22Rv1 (cell line): ENCODE measurements around the gene TGFB2.

Source experiments
- H3K27ac ChIP-seq: fragments of 450-650 bp; 2 replicates; pipeline ENCODE4 v1.5.1; 2017
- ZFX ChIP-seq: fragments of 450-650 bp; IDR thresholded peaks from 2 replicates; pipeline ENCODE4 v1.6.1; 2017; ENCODE audit warnings: antibody characterized with exemption, borderline replicate concordance
- TF ChIP-seq, protein P1 (sequence below): fragments of 450-650 bp; IDR thresholded peaks from 2 replicates; pipeline ENCODE4 v1.5.1; 2017; ENCODE audit warnings: mild to moderate bottlenecking

Gene TGFB2

DNA sequence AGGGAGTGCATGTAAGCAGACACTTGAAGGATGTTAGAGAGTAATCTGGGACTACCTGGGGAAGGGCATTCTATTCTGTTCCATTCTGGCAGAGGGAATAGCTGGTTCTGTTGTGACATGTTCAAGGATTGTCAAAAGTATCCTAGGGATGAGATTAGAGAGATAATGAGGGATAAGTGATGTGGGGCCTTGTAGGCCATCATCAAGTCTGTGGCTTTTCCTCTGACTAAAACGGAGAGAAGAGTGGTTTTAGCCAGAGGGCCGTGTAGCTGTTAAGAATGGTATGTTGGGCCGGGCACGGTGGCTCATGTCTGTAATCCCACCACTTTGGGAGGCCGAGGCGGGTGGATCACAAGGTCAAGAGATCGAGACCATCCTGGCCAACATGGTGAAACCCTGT is 23.6 kb downstream of the TGFB2 start:
- H3K27ac ChIP-seq, result no peak overlapping the region
- TF ChIP-seq, protein P1, sequence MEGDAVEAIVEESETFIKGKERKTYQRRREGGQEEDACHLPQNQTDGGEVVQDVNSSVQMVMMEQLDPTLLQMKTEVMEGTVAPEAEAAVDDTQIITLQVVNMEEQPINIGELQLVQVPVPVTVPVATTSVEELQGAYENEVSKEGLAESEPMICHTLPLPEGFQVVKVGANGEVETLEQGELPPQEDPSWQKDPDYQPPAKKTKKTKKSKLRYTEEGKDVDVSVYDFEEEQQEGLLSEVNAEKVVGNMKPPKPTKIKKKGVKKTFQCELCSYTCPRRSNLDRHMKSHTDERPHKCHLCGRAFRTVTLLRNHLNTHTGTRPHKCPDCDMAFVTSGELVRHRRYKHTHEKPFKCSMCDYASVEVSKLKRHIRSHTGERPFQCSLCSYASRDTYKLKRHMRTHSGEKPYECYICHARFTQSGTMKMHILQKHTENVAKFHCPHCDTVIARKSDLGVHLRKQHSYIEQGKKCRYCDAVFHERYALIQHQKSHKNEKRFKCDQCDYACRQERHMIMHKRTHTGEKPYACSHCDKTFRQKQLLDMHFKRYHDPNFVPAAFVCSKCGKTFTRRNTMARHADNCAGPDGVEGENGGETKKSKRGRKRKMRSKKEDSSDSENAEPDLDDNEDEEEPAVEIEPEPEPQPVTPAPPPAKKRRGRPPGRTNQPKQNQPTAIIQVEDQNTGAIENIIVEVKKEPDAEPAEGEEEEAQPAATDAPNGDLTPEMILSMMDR, result no peak
- TF ChIP-seq ZFX, result no peak

DNA sequence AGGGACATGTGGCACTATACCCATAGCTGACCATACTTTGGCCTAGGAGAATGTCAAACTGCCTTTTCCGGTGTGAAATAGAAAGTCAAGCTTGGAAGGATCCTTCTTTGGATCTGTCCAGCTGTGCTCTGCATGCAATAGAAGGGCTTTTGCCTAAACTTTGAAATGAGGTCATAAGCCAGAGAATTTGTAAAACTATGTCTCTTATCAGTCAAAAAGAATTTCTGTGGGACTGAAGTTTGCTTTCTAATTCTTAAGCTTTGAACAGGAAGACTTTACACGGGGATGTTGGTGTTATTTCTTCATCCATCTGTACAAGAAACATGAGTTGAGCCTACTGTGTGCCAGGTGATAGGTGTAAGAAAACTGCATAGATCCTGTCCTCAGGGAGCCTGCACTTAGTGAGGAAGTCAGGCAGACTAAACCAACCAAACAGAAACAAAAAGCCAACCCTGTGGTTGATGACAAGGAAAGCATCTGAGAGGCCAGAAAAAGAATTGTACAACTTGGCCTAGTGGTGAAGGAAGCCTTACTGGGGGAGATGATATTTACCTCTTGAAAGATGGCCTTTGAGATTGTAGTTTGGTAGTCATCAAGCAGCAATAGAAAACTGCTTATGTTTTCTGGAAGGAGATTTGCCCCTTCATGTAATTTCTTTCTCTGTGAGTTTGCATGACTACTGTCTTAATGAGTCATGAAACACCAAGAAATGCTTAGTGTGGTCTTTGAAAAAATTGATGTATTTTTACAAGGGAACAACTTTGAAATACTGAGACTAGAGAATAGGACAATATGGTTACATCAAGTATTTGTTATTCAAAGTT is 24.8 kb downstream of the TGFB2 start:
- H3K27ac ChIP-seq, result no peak overlapping the region
- no peak for TF ChIP-seq ZFX
- TF ChIP-seq, protein P1, result no peak

DNA sequence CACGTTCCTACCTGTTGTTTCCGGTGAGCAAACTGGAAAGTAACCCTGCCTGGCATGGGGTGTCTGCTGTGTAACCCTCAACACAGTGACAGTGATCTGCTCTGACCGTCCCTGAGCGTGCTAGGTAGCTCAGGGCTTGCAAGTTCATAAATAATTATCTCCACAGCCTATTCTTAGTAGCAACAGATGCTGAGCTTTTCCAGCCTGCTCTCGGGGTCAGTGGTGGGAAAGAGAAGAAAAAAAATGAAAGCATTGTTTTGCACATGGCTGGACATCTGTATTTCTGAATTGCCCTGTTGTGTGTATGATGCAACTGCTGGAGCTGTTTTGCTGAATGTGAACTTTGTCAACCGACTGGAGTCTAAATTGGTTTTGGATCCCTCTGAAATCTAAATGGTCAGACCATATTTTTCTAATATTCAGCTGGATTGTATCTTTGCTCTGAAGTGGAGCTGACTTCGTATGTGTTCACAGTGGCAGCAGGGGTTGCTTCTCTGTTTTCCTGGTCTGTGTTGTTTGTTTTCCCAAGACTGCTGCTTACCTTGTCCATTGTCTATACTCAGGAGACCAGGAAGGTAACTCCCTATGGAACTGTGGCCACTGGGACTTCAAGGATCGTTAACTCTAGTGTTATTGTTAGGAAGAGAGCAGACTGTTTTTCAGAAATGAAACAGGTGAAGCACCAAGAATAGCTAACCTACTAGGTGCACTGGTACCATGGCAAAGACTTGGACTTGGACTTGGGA is 27.0 kb downstream of the TGFB2 start:
- TF ChIP-seq, protein P1, result no peak
- TF ChIP-seq ZFX, result no peak
- no peak overlapping the region for H3K27ac ChIP-seq

DNA sequence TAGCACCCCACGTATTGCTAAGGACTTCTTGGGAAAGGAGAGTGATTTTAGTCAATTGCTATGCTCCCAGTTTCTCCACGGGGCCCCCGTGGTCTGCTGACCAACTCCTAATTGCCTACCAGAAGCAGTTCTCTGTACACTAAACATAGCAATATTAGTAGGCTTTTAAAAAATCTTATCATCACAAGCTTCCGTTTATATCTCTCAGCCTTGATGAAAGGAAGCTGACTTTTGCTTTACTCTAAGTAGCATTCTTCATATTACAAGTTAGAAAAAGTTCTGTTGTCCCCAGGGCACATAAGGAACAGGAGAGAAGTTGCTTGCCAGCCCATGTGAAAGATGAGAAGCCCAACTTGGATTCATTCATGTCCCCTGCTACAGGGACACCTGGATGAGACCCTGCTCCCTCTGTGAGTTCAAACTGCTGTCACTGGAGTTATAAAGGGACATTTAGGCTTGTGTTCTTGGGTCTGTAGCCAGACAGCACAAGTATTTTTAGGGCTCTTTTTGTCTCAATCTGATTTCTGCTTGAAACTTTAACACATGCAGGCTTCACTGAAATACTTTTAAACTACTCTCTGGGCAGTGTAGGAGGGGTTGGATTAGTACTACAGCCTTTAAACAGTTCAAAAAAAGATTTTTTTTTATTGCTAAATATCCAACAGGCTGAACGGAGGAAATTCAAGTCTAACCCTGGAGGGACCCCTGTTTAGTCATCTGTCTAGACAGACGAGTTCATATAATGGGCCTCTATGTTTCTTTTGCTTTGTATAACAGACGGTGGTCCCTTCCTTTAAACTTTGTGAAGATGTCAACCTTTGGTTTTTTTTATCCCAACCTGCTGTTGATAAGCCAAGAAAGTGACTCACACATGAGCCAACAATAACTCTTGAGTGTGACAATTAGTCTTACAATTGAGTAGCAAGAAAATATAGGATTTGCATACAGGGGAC is 29.5 kb downstream of the TGFB2 start:
- no peak overlapping the region for H3K27ac ChIP-seq

DNA sequence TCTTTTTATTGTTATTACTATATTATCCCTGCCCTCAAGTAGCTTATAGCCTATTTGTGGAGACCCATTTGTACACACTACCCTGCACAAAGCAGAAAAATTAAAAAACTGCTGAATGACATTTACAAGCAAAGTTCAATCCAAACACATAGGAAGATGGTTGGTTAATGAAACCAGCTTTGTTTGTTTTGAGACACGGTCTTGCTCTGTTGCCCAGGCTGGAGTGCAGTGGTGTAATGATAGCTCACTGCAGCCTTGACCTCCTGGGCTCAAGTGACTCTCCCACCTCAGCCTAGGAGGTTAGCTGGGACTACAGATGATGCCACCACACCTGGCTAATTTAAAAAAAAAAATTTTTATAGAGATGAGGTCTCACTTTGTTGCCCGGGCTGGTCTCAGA is 31.6 kb downstream of the TGFB2 start:
- no peak overlapping the region for H3K27ac ChIP-seq
- no peak for TF ChIP-seq ZFX
- TF ChIP-seq, protein P1, result no peak

More for the DNA sequence above, 29.5 kb downstream of the TGFB2 start:
- TF ChIP-seq, protein P1, result no peak
- no peak for TF ChIP-seq ZFX

DNA sequence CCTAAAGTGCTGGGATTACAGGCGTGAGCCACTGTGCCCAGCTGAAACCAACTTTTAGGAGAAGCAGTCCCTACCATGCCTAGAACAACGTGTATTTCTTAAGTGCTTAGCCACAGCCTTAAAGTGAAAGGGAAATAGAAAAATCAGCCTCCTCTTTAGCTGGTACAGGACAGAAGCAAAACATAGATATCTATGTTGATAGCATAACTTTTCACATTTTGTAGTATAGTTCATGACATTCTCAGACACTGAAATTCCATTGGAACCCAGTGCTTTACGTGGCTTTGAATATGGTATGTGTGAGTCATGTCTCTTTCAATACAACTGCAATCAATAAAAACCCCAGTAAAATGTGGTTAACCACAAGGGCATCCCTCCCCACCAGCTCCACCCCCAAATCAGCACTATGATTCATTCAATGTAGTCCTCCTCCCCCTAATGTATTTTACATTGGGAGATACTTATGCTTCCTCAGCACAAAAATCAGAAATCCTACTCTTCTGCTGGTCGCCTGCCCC is 32.1 kb downstream of the TGFB2 start:
- no peak overlapping the region for H3K27ac ChIP-seq
- TF ChIP-seq, protein P1, result no peak
- TF ChIP-seq ZFX, result no peak
